ENCODE measurements around the gene TAF1C.

The TAF1C gene

GRCh38 chr16:84182104-84182503, 4.8 kb downstream of the TAF1C start:
- H3K36me3 ChIP-seq (ENCODE audit: insufficient read depth, low read length): peaks cover 69% of the 10 kb centered on the region
- no peaks in the 10 kb centered on the region for H3F3A ChIP-seq (ENCODE audit: insufficient read depth, low read length)
- no peak overlapping the region for H3K27ac ChIP-seq (ENCODE audit: low read depth, low read length, poor library complexity, severe bottlenecking)
- H3K9me3 ChIP-seq (ENCODE audit: low read length): no peaks in the 10 kb centered on the region
- H2AFZ ChIP-seq (ENCODE audit: low read length): no peak overlapping the region
- no peaks in the 10 kb centered on the region for H4K20me1 ChIP-seq (ENCODE audit: insufficient read depth, low read length)
- no peaks in the 10 kb centered on the region for H3K9me2 ChIP-seq (ENCODE audit: low read depth, low read length)
- no peak overlapping the region for H3K9ac ChIP-seq (ENCODE audit: low read length)
- H3K4me1 ChIP-seq (ENCODE audit: insufficient read depth, low read length, severe bottlenecking): peaks cover 11% of the 10 kb centered on the region
- H3K79me2 ChIP-seq (ENCODE audit: insufficient read depth, low read length): 0 out of 2 replicates have a peak, but pooled peaks cover 7% of the 10 kb centered on the region
- TF ChIP-seq EZH2 (IDR thresholded peaks at IDR 0.05; ENCODE audit: borderline replicate concordance, low read length) (no peak), CTCF (IDR thresholded peaks at IDR 0.05; ENCODE audit: low read length) (no peak)
- no peaks in the 10 kb centered on the region for H3K27me3 ChIP-seq (ENCODE audit: insufficient read depth, low read length)
- no peak overlapping the region for H3K4me3 ChIP-seq (ENCODE audit: low read depth, low read length, poor library complexity, severe bottlenecking)
- no peak overlapping the region for H3K4me2 ChIP-seq (ENCODE audit: low read length)

- Histone ChIP-seq H3K9me3 (ENCODE audit: low read length) (no peaks in the 10 kb centered on the region), H3K9ac (ENCODE audit: low read length) (no peak overlapping the region), H3F3A (ENCODE audit: insufficient read depth, low read length) (no peaks in the 10 kb centered on the region), H3K4me1 (ENCODE audit: insufficient read depth, low read length, severe bottlenecking) (peaks cover 11% of the 10 kb centered on the region), H3K9me2 (ENCODE audit: low read depth, low read length) (no peaks in the 10 kb centered on the region), H3K27ac (ENCODE audit: low read depth, low read length, poor library complexity, severe bottlenecking) (no peak overlapping the region), H3K79me2 (ENCODE audit: insufficient read depth, low read length) (0 out of 2 replicates have a peak, but pooled peaks cover 7% of the 10 kb centered on the region), H3K27me3 (ENCODE audit: insufficient read depth, low read length) (no peaks in the 10 kb centered on the region), H4K20me1 (ENCODE audit: insufficient read depth, low read length) (no peaks in the 10 kb centered on the region), H3K4me2 (ENCODE audit: low read length) (no peak overlapping the region), H3K36me3 (ENCODE audit: insufficient read depth, low read length) (peaks cover 69% of the 10 kb centered on the region), H2AFZ (ENCODE audit: low read length) (no peak overlapping the region), H3K4me3 (ENCODE audit: low read depth, low read length, poor library complexity, severe bottlenecking) (no peak overlapping the region)
- TF ChIP-seq EZH2 (IDR thresholded peaks at IDR 0.05; ENCODE audit: borderline replicate concordance, low read length) (no peak), CTCF (IDR thresholded peaks at IDR 0.05; ENCODE audit: low read length) (no peak)
Observed at GRCh38 chr16:84181144-84181915, 5.5 kb downstream of the TAF1C start.

- TF ChIP-seq EZH2 (IDR thresholded peaks at IDR 0.05; ENCODE audit: borderline replicate concordance, low read length) (no peak), CTCF (IDR thresholded peaks at IDR 0.05; ENCODE audit: low read length) (no peak)
- Histone ChIP-seq H3K4me2 (ENCODE audit: low read length) (no peak overlapping the region), H3K27ac (ENCODE audit: low read depth, low read length, poor library complexity, severe bottlenecking) (no peak overlapping the region), H3K27me3 (ENCODE audit: insufficient read depth, low read length) (no peaks in the 10 kb centered on the region), H3K9ac (ENCODE audit: low read length) (no peak overlapping the region), H4K20me1 (ENCODE audit: insufficient read depth, low read length) (no peaks in the 10 kb centered on the region), H3F3A (ENCODE audit: insufficient read depth, low read length) (no peaks in the 10 kb centered on the region), H3K79me2 (ENCODE audit: insufficient read depth, low read length) (0 out of 2 replicates have a peak, but pooled peaks cover 1% of the 10 kb centered on the region), H3K9me2 (ENCODE audit: low read depth, low read length) (no peaks in the 10 kb centered on the region), H3K9me3 (ENCODE audit: low read length) (no peaks in the 10 kb centered on the region), H2AFZ (ENCODE audit: low read length) (no peak overlapping the region), H3K4me1 (ENCODE audit: insufficient read depth, low read length, severe bottlenecking) (peaks cover 5% of the 10 kb centered on the region), H3K4me3 (ENCODE audit: low read depth, low read length, poor library complexity, severe bottlenecking) (no peak overlapping the region), H3K36me3 (ENCODE audit: insufficient read depth, low read length) (peaks cover 69% of the 10 kb centered on the region)
Observed at GRCh38 chr16:84180519-84181140, 6.2 kb downstream of the TAF1C start.

All from OCI-LY1 (cell line).